HEK293 (cell line): ENCODE data around the gene RTN4RL2.

Source experiments
- ZBTB1 ChIP-seq: fragments of 450-650 bp; formaldehyde crosslinking; IDR thresholded peaks from 2 replicates; pipeline ENCODE4 v1.5.1; 2016; ENCODE audit warnings: missing biosample characterization, missing genetic modification characterization
- TF ChIP-seq, protein P1 (sequence below): fragments of 450-650 bp; formaldehyde crosslinking; IDR thresholded peaks from 2 replicates; pipeline ENCODE4 v1.5.1; 2016; ENCODE audit warnings: missing biosample characterization, missing genetic modification characterization
- TF ChIP-seq, protein P2 (sequence below): fragments of 450-650 bp; formaldehyde crosslinking; IDR thresholded peaks from 2 replicates; pipeline ENCODE4 v1.5.1; 2016; ENCODE audit warnings: missing biosample characterization, missing genetic modification characterization

DNA sequence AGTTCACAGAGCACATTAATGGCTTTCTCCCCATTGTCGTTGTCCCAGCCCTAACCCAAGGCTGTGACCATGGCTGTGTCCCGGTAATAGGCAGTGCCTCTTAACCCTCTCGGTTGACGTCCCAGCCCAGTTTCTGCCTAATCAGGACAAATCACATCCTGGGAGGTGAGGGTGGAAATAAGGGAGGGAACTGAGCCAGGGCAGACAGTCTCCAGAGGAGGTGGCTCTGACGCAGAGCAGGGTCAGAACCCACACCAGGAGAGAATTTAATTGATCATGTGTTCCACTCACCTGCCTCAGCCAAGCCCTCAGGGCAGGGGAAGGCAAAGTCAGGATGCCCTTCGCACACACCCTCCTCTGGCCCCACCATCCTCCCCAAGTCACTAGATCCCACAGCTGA, 38.2 kb downstream of the RTN4RL2 start:
- TF ChIP-seq, protein P1, sequence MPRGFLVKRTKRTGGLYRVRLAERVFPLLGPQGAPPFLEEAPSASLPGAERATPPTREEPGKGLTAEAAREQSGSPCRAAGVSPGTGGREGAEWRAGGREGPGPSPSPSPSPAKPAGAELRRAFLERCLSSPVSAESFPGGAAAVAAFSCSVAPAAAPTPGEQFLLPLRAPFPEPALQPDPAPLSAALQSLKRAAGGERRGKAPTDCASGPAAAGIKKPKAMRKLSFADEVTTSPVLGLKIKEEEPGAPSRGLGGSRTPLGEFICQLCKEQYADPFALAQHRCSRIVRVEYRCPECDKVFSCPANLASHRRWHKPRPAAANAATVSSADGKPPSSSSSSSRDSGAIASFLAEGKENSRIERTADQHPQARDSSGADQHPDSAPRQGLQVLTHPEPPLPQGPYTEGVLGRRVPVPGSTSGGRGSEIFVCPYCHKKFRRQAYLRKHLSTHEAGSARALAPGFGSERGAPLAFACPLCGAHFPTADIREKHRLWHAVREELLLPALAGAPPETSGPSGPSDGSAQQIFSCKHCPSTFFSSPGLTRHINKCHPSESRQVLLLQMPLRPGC, result no peak
- no peak for TF ChIP-seq ZBTB1
- TF ChIP-seq, protein P2, sequence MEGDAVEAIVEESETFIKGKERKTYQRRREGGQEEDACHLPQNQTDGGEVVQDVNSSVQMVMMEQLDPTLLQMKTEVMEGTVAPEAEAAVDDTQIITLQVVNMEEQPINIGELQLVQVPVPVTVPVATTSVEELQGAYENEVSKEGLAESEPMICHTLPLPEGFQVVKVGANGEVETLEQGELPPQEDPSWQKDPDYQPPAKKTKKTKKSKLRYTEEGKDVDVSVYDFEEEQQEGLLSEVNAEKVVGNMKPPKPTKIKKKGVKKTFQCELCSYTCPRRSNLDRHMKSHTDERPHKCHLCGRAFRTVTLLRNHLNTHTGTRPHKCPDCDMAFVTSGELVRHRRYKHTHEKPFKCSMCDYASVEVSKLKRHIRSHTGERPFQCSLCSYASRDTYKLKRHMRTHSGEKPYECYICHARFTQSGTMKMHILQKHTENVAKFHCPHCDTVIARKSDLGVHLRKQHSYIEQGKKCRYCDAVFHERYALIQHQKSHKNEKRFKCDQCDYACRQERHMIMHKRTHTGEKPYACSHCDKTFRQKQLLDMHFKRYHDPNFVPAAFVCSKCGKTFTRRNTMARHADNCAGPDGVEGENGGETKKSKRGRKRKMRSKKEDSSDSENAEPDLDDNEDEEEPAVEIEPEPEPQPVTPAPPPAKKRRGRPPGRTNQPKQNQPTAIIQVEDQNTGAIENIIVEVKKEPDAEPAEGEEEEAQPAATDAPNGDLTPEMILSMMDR (tag by site-specific recombination), result no peak
